ENCODE data around the gene KCNMA1. TPM values are rescaled to one million over a fixed set of nuclear protein-coding genes. Genes with fewer than 3 reads are reported as not detected.
A peak's percentile ranks its signal among the peaks of the same experiment; 100 is the strongest.
"Not testable (repeated sequence)": the region's sequence is repeated elsewhere in the genome, so short reads cannot be mapped to it uniquely, and the experiment has no call there.

The KCNMA1 gene
- polyA plus RNA-seq, 4 donors = 2.7 to 8.6 (median 7.7) TPM

DNA sequence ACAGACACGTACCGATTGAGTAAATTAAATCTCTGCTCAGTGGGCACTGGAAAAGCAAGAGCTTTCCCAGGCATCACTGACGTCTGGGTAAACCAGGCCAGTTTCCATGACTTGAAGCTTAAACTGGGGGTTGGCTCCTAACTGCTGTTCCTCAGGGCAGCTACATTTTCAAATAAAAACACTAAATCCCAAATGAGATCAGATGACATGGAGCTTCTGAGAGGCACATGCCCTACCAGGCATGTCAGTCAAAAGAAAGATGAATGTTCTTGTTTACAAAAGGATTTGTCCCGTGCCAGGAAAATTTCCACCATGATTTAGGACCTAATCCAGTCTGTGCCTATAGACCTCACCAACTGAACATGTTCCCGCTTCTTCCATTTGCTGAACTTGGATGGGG is 220.2 kb downstream of the KCNMA1 start:
- WGBS, 3 donors = 69 to 77% (median 72%) methylated on average over 5 of the region's 5 CpGs
- Histone ChIP-seq H3K36me3 (ENCODE audit: control insufficient read depth in 3 of 3, insufficient read depth in 2 of 3, low read depth in 1 of 3, low read length in 3 of 3) (no peaks in the 10 kb centered on the region), H3K27me3 (ENCODE audit: control insufficient read depth in 3 of 3, insufficient read depth in 3 of 3, low read length in 3 of 3) (no peaks in the 10 kb centered on the region), H3K4me3 (ENCODE audit: low read depth in 1 of 3, low read length in 3 of 3) (no peak overlapping the region), H3K4me1 (ENCODE audit: control insufficient read depth in 3 of 3, insufficient read depth in 2 of 3, low read depth in 1 of 3, low read length in 2 of 3) (peaks cover 0 to 3% (median 0%) of the 10 kb centered on the region in 3 donors), H3K27ac (ENCODE audit: low read depth in 1 of 3, low read length in 2 of 3) (peak overlapping the region in 1 of 3 donors; percentile 43), H3K9me3 (ENCODE audit: control insufficient read depth in 2 of 2, insufficient read depth in 1 of 2, low read depth in 1 of 2, low read length in 1 of 2) (no peaks in the 10 kb centered on the region)
- DNase-seq = no peak
- FAIRE-seq = no peak

DNA sequence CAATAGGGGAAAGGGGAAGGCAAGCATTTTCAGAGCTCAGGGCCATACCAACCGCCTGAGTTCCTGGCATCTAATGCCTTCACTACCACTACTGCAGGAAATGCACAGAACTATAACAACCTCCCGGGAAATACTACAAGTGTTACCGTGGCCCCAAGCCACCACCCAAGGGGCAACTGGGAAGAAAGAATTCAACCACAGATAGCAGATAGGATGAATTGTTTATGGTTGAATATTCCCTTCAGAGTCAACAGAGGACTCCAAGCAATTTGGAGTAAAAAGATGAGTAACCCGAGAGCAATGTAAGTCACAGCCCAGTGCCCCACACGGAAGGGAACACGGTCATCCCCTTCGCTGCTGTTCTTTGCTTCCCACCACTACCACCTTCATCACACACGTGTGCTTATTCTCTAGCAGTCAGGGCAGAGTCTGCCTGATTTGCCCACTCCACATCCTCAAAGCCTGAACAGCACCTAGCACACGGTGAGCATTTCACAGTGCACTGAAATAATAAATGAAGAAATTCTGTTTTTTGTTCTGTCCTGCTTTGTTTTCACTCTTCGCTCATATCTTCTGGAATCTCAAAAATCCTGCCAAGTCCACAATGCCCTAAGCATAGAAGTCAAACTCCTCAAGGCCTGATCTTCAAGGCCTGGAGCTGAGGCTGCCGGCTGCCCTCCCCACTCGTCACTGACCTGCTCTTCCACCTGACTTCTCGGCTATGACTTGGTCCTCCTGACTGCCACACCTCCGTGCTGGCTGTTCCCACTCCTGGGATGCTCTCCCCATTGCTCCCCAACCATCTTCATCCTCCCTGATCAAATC is 221.1 kb downstream of the KCNMA1 start:
- Histone ChIP-seq H3K27me3 (ENCODE audit: control insufficient read depth in 3 of 3, insufficient read depth in 3 of 3, low read length in 3 of 3) (no peaks in the 10 kb centered on the region), H3K36me3 (ENCODE audit: control insufficient read depth in 3 of 3, insufficient read depth in 2 of 3, low read depth in 1 of 3, low read length in 3 of 3) (no peaks in the 10 kb centered on the region), H3K27ac (ENCODE audit: low read depth in 1 of 3, low read length in 2 of 3) (peak overlapping the region in 1 of 3 donors; percentile 19), H3K4me1 (ENCODE audit: control insufficient read depth in 3 of 3, insufficient read depth in 2 of 3, low read depth in 1 of 3, low read length in 2 of 3) (peaks cover 0 to 3% (median 0%) of the 10 kb centered on the region in 3 donors), H3K4me3 (ENCODE audit: low read depth in 1 of 3, low read length in 3 of 3) (no peak overlapping the region), H3K9me3 (ENCODE audit: control insufficient read depth in 2 of 2, insufficient read depth in 1 of 2, low read depth in 1 of 2, low read length in 1 of 2) (no peaks in the 10 kb centered on the region)
- DNase-seq (no peak), FAIRE-seq (no peak)
- WGBS, 3 donors = 82 to 93% (median 84%) methylated on average over 14 of the region's 14 CpGs

DNA sequence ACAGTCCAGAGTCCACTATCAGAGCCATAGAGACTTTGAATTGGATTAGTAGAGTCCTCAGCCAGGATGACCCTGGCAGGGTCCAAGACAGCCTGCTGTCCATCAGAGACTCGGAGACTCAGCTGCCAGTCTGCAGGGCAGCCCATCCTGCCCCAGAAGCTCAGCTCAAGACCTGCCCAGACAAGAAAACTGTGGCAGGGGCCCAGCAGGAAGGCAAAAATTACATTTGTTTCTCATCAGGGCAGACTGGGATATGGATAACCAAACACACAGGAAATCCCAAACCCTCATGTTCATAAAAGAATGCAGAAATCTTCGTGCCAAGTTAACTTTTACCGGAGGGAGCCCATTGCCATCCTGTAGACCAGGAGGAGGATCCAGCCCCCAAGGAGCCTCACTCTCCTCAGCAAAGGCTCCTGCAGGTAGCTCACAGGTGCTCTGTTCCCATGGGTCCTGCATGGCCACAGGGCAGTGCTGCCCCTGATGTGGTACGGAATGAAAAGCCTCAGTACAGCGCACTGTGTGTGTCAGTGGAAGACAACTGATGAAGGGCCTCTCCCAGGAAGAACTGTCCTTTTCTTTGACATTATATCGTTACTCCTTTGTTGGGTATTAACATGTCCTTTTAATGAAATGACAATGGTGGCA is 222.2 kb downstream of the KCNMA1 start:
- Histone ChIP-seq H3K4me1 (ENCODE audit: control insufficient read depth in 3 of 3, insufficient read depth in 2 of 3, low read depth in 1 of 3, low read length in 2 of 3) (peaks cover 0 to 7% (median 2%) of the 10 kb centered on the region in 3 donors), H3K36me3 (ENCODE audit: control insufficient read depth in 3 of 3, insufficient read depth in 2 of 3, low read depth in 1 of 3, low read length in 3 of 3) (no peaks in the 10 kb centered on the region), H3K27me3 (ENCODE audit: control insufficient read depth in 3 of 3, insufficient read depth in 3 of 3, low read length in 3 of 3) (no peaks in the 10 kb centered on the region), H3K27ac (ENCODE audit: low read depth in 1 of 3, low read length in 2 of 3) (no peak overlapping the region), H3K4me3 (ENCODE audit: low read depth in 1 of 3, low read length in 3 of 3) (no peak overlapping the region), H3K9me3 (ENCODE audit: control insufficient read depth in 2 of 2, insufficient read depth in 1 of 2, low read depth in 1 of 2, low read length in 1 of 2) (no peaks in the 10 kb centered on the region)
- FAIRE-seq (no peak), DNase-seq (no peak)
- 75 to 81% (median 80%) methylated on average over 6 of the region's 6 CpGs for WGBS, 3 donors

- peaks cover 0 to 11% (median 11%) of the 10 kb centered on the region in 3 donors for H3K4me1 ChIP-seq (ENCODE audit: control insufficient read depth in 3 of 3, insufficient read depth in 2 of 3, low read depth in 1 of 3, low read length in 2 of 3)
- 72 to 81% (median 75%) methylated on average over 7 of the region's 7 CpGs for WGBS, 3 donors
- no peak for FAIRE-seq
Observed at GRCh38 chr10:77413231-77413630, 224.4 kb downstream of the KCNMA1 start.

GRCh38 chr10:77412573-77413133 is 225.0 kb downstream of the KCNMA1 start:
- DNase-seq; H3K27me3 ChIP-seq (ENCODE audit: control insufficient read depth in 3 of 3, insufficient read depth in 3 of 3, low read length in 3 of 3); H3K27ac ChIP-seq (ENCODE audit: low read depth in 1 of 3, low read length in 2 of 3); H3K9me3 ChIP-seq (ENCODE audit: control insufficient read depth in 2 of 2, insufficient read depth in 1 of 2, low read depth in 1 of 2, low read length in 1 of 2); FAIRE-seq; H3K36me3 ChIP-seq (ENCODE audit: control insufficient read depth in 3 of 3, insufficient read depth in 2 of 3, low read depth in 1 of 3, low read length in 3 of 3); H3K4me3 ChIP-seq (ENCODE audit: low read depth in 1 of 3, low read length in 3 of 3): not testable (repeated sequence)
- 80 to 91% (median 86%) methylated on average over 8 of the region's 8 CpGs for WGBS, 3 donors
- peaks cover 0 to 13% (median 11%) of the 10 kb centered on the region in 3 donors for H3K4me1 ChIP-seq (ENCODE audit: control insufficient read depth in 3 of 3, insufficient read depth in 2 of 3, low read depth in 1 of 3, low read length in 2 of 3)

More at GRCh38 chr10:77413231-77413630, 224.4 kb downstream of the KCNMA1 start:
- H3K36me3 ChIP-seq (ENCODE audit: control insufficient read depth in 3 of 3, insufficient read depth in 2 of 3, low read depth in 1 of 3, low read length in 3 of 3) = no peaks in the 10 kb centered on the region
- no peak overlapping the region for H3K27ac ChIP-seq (ENCODE audit: low read depth in 1 of 3, low read length in 2 of 3)
- no peak for DNase-seq
- H3K4me3 ChIP-seq (ENCODE audit: low read depth in 1 of 3, low read length in 3 of 3) = no peak overlapping the region
- no peaks in the 10 kb centered on the region for H3K9me3 ChIP-seq (ENCODE audit: control insufficient read depth in 2 of 2, insufficient read depth in 1 of 2, low read depth in 1 of 2, low read length in 1 of 2)
- H3K27me3 ChIP-seq (ENCODE audit: control insufficient read depth in 3 of 3, insufficient read depth in 3 of 3, low read length in 3 of 3) = no peaks in the 10 kb centered on the region

- Histone ChIP-seq H3K4me1 (ENCODE audit: control insufficient read depth in 3 of 3, insufficient read depth in 2 of 3, low read depth in 1 of 3, low read length in 2 of 3) (peaks cover 0 to 15% (median 9%) of the 10 kb centered on the region in 3 donors), H3K27ac (ENCODE audit: low read depth in 1 of 3, low read length in 2 of 3) (no peak overlapping the region), H3K9me3 (ENCODE audit: control insufficient read depth in 2 of 2, insufficient read depth in 1 of 2, low read depth in 1 of 2, low read length in 1 of 2) (no peaks in the 10 kb centered on the region), H3K27me3 (ENCODE audit: control insufficient read depth in 3 of 3, insufficient read depth in 3 of 3, low read length in 3 of 3) (no peaks in the 10 kb centered on the region), H3K4me3 (ENCODE audit: low read depth in 1 of 3, low read length in 3 of 3) (no peak overlapping the region), H3K36me3 (ENCODE audit: control insufficient read depth in 3 of 3, insufficient read depth in 2 of 3, low read depth in 1 of 3, low read length in 3 of 3) (no peaks in the 10 kb centered on the region)
- 91 to 94% (median 92%) methylated on average over 11 of the region's 11 CpGs for WGBS, 3 donors
- FAIRE-seq = no peak
- no peak for DNase-seq
Observed at GRCh38 chr10:77411805-77412204, 225.8 kb downstream of the KCNMA1 start.

DNA sequence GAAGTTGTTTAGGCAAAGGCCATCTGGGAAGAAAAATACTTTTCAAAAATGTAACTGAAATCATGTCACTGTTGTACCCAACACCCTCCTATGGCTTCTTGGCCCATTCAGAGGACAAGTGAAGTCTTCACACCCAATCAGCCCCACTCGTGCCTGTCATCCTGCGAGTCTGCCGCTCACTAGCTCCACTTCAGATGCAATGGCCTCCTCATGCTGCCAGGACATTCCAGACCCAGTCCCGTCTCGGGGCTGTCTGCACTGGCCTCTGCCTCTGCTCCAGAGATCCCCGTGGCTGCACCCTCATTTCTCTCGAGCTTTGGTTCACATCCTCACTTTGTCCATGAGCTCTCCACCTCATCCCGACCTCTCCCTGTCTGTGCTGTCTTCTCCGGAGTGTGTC is 227.1 kb downstream of the KCNMA1 start:
- Histone ChIP-seq H3K9me3 (ENCODE audit: control insufficient read depth in 2 of 2, insufficient read depth in 1 of 2, low read depth in 1 of 2, low read length in 1 of 2) (no peaks in the 10 kb centered on the region), H3K4me3 (ENCODE audit: low read depth in 1 of 3, low read length in 3 of 3) (no peak overlapping the region), H3K27ac (ENCODE audit: low read depth in 1 of 3, low read length in 2 of 3) (peak overlapping the region; percentile 28 to 43 (median 31)), H3K27me3 (ENCODE audit: control insufficient read depth in 3 of 3, insufficient read depth in 3 of 3, low read length in 3 of 3) (no peaks in the 10 kb centered on the region), H3K36me3 (ENCODE audit: control insufficient read depth in 3 of 3, insufficient read depth in 2 of 3, low read depth in 1 of 3, low read length in 3 of 3) (no peaks in the 10 kb centered on the region), H3K4me1 (ENCODE audit: control insufficient read depth in 3 of 3, insufficient read depth in 2 of 3, low read depth in 1 of 3, low read length in 2 of 3) (peaks cover 3 to 25% (median 18%) of the 10 kb centered on the region in 3 donors)
- FAIRE-seq (no peak), DNase-seq (no peak)
- WGBS, 3 donors = 27 to 52% (median 33%) methylated on average over 9 of the region's 9 CpGs

DNA sequence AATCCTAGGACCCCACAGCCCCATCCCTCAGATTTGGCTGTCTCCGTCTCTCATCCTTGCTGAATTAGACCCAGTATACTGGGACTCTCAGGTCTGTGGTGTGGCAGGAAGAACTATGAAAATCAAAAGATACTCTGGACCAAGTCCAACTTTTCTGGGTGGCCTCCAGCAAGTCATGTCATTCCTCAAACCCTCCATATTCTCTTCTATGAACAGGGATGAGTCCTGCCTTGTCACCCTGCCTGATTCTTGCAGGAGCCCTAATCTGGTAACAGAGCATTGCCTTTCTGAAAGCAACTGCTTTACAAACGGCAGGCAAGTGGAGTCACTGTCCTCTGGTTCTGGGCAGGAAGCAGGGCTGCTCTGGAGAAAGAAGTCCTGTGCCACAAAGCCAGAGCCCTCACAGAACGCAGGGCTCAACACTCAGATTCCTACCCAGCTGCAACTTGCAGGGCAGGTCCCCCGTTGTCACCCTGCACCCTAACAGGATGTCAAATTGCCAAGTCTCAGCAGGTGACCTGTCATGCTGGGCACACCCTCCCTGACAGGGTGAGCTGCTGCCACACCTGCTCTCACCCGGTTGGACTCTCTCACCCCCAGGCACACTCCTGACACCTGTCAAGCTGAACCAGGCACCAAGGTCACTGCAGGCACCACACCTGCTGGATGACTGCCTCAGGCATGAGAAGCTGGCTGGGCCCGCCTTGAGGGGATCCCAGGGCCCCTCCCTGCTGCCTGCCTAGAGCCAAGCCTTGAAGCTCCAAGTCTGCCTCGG is 227.7 kb downstream of the KCNMA1 start:
- Histone ChIP-seq H3K4me1 (ENCODE audit: control insufficient read depth in 3 of 3, insufficient read depth in 2 of 3, low read depth in 1 of 3, low read length in 2 of 3) (peaks cover 3 to 25% (median 18%) of the 10 kb centered on the region in 3 donors), H3K36me3 (ENCODE audit: control insufficient read depth in 3 of 3, insufficient read depth in 2 of 3, low read depth in 1 of 3, low read length in 3 of 3) (no peaks in the 10 kb centered on the region), H3K27ac (ENCODE audit: low read depth in 1 of 3, low read length in 2 of 3) (peak overlapping the region; percentile 28 to 51 (median 43)), H3K4me3 (ENCODE audit: low read depth in 1 of 3, low read length in 3 of 3) (no peak overlapping the region), H3K9me3 (ENCODE audit: control insufficient read depth in 2 of 2, insufficient read depth in 1 of 2, low read depth in 1 of 2, low read length in 1 of 2) (no peaks in the 10 kb centered on the region), H3K27me3 (ENCODE audit: control insufficient read depth in 3 of 3, insufficient read depth in 3 of 3, low read length in 3 of 3) (no peaks in the 10 kb centered on the region)
- DNase-seq (peak; percentile 91 to 99), FAIRE-seq (no peak)
- WGBS, 3 donors = 10 to 43% (median 27%) methylated on average over 7 of the region's 7 CpGs

All from small intestine (tissue), 7 donors.